Occipital lobe (tissue), 2 donors: Measurements from ENCODE around the gene EEF1AKMT3. TPM values are rescaled to one million over a fixed set of nuclear protein-coding genes. Genes with fewer than 3 reads are reported as not detected.
A peak's percentile ranks its signal among the peaks of the same experiment; 100 is the strongest.

Experiments
- DNase-seq: peaks from one replicate; lab custom pipeline; 2025; lab: John Stamatoyannopoulos, UW
- total RNA-seq: library from RNA; depleted of rRNA; stranded (reverse); fragments of >200 nt; gene quantifications from one replicate; pipeline ENCODE4 v1.2.3, GENCODE V29; 2014

EEF1AKMT3 gene
- total RNA-seq, 1 donor from 2014 or later = 2.2 TPM

GRCh38 chr12:57750561-57751431, 21.6 kb upstream of the EEF1AKMT3 start:
- DNase-seq = no peak

- DNase-seq = no peak
Measured at GRCh38 chr12:57751432-57751787, 21.0 kb upstream of the EEF1AKMT3 start.

- peak; percentile 100 for DNase-seq
Measured at GRCh38 chr12:57751788-57752667, 20.4 kb upstream of the EEF1AKMT3 start, which contains the start of gene CDK4. Gene CDK4, minus strand, starts transcription at chr12:57752310. Its CDS starts 593 bp downstream, at chr12:57751717.

GRCh38 chr12:57752668-57753000, 19.8 kb upstream of the EEF1AKMT3 start:
- no peak for DNase-seq

GRCh38 chr12:57753756-57754337, 18.6 kb upstream of the EEF1AKMT3 start:
- no peak for DNase-seq

- peak; percentile 14 for DNase-seq
Measured at GRCh38 chr12:57754411-57755193, 17.8 kb upstream of the EEF1AKMT3 start, which contains the start of gene MARCHF9. Gene MARCHF9, plus strand, starts transcription at chr12:57755103. Its CDS starts 426 bp downstream, at chr12:57755529.

GRCh38 chr12:57755194-57755453, 17.3 kb upstream of the EEF1AKMT3 start:
- no peak for DNase-seq

GRCh38 chr12:57755454-57756372, 16.7 kb upstream of the EEF1AKMT3 start:
- DNase-seq = no peak

GRCh38 chr12:57756406-57757341, 15.7 kb upstream of the EEF1AKMT3 start:
- DNase-seq = no peak

- no peak for DNase-seq
Measured at GRCh38 chr12:57757771-57758170, 14.6 kb upstream of the EEF1AKMT3 start.

- no peak for DNase-seq
Measured at GRCh38 chr12:57758552-57759359, 13.7 kb upstream of the EEF1AKMT3 start.

GRCh38 chr12:57759360-57759980, 12.9 kb upstream of the EEF1AKMT3 start:
- no peak for DNase-seq

- DNase-seq = no peak
Measured at GRCh38 chr12:57760347-57760982, 11.9 kb upstream of the EEF1AKMT3 start.

- no peak for DNase-seq
Measured at GRCh38 chr12:57761391-57761998, 10.9 kb upstream of the EEF1AKMT3 start.

GRCh38 chr12:57762463-57762862, 10.0 kb upstream of the EEF1AKMT3 start:
- DNase-seq = no peak

- no peak for DNase-seq
Measured at GRCh38 chr12:57763881-57764661, 8.3 kb upstream of the EEF1AKMT3 start.
